HG02642 (cell line): ENCODE measurements around the gene ZCCHC24.

Source experiments
- ATAC-seq: cut with Tn5 transposase; IDR thresholded peaks from one replicate; pipeline ENCODE4 v1.9.1; 2021; ENCODE audit warnings: mild to moderate bottlenecking; ENCODE audit not compliant: unreplicated experiment, poor library complexity

The ZCCHC24 gene

DNA sequence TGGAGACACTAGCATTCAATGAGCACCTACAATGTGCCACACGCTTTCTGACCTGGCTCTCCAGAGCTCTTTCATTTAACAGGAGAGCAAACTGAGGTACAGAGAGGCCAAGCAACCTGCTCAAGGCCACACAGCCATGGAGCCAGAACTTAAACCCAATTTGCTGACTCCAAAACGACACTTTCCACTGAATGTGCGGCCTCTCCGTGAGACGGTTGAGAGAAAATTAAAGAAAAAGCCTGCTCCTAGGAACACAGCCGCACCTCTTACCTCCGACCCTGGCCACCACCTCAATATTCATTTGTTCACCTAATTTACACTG, 42.8 kb downstream of the ZCCHC24 start:
- ATAC-seq, result no peak

- no peak for ATAC-seq
These were observed 44.2 kb downstream of the ZCCHC24 start for GRCh38 chr10:79401015-79401921.

DNA sequence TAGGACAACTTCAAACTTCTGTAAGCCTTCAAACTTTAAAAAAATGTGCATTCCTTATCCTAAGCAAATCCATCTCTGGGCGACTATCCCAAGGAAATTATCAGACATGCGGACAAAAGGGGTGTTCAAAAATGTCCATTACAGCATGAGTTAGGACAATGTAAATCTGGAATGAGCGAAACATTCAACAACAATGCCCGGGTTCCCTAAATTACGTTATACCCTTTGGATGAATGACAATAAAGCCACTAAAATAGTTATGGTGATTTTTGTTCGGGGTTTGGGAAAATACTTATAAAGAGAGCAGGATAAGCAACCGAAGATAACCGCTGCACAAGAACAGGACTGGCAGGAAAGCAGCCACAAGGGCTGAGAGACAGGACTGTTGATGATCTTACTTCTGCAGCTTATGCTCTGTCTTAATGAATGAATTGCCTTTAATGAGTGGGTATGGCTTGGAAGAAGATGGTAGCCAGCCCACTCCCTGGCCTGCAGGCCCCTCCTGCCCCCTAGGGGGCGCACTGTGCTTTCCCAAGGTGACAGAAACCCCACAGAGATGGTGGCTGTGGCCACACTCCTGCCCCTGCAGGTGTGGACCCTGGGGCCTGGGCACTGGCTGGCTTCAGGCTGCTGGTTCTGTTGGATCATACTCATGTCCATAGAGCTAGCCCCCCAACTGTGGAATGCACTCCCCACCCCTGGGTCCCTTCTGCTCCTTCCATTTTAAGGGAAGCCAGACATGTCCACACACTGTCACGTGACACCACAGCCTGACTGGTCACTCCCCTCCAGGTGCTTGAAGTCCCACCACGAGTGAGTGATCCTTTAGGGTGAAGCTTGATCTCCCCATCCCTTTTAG, 45.0 kb downstream of the ZCCHC24 start:
- ATAC-seq, result no peak

DNA sequence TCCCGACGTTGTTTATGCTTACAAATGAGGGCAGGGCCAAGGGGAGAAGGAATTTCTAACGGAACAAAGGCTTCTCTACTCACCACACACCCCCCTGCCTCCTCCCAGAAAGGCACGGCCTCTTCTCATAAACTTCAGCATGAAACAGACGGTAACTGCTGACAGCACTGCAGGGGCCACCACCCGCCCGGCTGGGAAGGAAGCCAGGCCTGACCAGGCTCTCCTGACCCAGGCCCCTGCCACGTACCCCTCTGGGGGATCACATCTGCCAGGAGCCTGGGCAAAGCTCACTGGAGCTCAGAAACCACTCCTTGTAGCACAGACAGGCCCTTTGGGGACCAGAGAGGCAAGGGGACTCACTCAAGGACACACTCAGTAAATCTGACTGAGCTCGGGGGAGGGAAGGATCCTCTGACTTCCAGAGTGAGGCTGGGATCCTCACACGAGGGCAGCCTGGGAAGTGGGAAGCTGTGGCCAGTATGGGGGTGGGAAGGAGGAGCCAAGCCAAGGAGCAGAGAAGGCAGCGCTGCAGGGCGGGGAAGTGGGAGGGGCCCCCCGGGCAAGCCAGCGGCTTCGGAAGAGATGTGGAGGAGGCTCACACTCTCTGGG, 46.1 kb downstream of the ZCCHC24 start:
- ATAC-seq, result no peak

GRCh38 chr10:79398642-79399041, 46.8 kb downstream of the ZCCHC24 start:
- no peak for ATAC-seq

GRCh38 chr10:79397575-79398303, 47.7 kb downstream of the ZCCHC24 start:
- ATAC-seq, result no peak

DNA sequence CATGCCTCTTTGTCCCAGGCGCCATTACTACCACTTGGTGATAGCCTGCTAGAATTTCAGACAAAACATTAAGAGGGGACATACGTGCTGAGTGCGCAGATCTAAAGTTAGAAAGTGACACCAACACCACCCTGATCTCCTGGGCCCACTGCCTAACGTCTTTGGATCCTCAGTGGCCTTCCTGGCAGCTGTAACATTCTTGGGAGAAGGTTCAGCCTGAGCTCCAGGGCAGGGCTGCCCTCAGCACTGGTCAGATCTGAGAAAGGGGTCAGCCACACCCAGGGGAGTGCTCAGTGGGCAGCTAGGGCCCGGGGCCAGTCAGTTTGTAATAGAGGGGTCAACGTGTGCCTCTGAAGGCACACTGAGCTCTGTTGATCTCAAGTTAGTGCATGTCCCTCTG, 48.4 kb downstream of the ZCCHC24 start:
- no peak for ATAC-seq

DNA sequence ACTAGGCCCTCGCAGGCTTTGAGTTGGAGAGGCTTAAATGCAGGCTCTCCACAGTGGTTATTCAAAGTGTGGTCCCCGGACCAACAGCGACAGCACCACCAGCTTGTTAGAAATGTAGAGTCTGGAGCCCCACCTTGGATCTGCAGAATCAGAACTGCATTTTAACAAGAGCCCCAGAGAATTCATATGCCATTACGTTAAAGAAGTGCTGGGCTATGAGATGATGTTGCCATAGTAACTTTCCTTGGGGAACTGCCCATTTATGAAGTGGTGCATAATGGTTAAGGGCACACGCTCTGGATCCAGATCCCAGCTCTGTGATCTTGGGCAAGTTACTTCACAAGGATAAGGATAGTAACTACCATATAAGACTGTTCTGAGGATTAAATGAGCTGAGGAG, 48.9 kb downstream of the ZCCHC24 start:
- ATAC-seq, result no peak

GRCh38 chr10:79394664-79395063, 50.8 kb downstream of the ZCCHC24 start:
- ATAC-seq, result no peak

GRCh38 chr10:79393924-79394610, 51.4 kb downstream of the ZCCHC24 start:
- no peak for ATAC-seq

- ATAC-seq, result no peak
These were observed 52.1 kb downstream of the ZCCHC24 start for GRCh38 chr10:79393221-79393923.

DNA sequence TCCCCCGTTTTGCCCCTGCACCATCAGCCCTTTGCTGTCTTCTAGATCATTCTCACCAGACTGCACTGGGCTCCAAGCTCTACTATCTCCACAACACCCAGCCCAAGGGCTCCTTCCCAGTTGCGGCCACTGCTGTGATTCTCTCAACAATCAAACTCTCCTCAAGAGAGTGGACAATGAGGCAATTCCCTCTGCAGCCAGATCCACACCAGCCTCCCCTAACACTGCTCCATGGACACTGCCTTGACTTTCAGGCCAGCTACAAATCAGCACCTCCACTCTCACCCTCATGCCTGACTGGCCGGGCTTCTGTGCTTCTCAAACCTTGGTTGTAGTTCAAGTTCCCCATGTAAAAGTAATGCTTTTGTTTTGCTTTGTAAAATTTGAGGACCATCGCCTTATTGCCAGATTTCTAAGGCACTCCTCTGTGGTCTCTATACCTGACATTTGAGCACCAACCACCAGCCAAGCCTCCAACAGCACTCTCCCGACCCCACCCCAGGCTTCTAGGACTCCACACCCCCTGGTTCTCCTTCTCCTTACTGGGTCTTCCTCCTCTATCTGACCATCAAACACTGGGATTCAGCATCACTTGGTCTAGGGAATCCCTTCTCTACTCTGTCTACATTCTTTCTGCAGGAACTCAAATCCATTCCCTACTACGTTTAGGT, 52.8 kb downstream of the ZCCHC24 start:
- no peak for ATAC-seq

DNA sequence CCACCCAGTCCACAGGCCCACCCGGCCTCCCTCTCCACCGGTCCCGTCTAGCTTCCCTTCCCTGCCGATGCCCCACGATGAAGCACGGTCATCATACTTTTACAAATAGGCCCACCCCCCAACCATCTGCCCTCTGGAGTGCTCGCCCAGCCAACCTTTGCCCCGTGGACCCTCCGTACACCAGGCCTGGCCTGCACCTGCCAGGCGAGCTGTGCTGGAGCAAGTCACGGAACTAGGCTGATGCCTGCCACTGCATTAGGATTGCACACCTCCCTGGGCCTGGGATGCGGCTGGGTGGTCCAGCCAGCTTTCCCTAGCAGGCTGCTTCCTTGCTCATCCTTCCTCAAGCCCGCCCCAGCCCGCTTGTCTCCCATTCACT, 53.4 kb downstream of the ZCCHC24 start:
- no peak for ATAC-seq

GRCh38 chr10:79391231-79392019, 54.0 kb downstream of the ZCCHC24 start:
- no peak for ATAC-seq

DNA sequence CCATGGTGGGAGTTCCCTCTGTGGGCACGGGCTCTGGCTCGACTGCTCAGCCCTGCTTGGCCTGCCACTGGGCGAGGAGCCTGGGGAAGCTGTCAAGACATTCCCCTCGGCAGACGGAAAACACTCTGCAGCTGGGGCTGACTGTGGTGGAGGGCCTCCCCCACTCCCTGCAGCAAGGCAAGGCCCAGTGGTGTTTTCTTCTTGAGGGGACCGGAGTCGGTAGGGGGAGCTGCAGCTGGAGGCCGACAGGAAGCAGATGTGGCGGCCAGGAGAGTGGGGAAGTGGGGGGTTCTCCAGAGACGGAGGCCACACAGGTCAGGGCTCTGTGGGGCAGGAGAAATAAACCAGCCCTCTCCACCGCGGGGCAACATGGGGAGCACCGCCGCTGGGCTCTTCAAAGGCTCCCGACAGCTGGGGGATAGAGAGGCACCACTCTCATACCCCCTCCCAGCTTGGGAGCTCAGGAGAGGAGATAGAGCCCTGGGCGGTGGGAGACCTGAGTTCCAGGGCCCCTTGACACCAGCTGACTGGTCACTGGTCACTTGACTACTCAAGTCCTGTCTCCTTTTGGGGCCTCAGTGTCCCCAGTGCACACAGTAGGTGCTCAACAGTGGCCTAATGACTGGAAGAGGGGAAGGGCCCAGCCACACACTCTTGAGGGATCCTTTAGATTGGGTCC, 54.7 kb downstream of the ZCCHC24 start:
- no peak for ATAC-seq

DNA sequence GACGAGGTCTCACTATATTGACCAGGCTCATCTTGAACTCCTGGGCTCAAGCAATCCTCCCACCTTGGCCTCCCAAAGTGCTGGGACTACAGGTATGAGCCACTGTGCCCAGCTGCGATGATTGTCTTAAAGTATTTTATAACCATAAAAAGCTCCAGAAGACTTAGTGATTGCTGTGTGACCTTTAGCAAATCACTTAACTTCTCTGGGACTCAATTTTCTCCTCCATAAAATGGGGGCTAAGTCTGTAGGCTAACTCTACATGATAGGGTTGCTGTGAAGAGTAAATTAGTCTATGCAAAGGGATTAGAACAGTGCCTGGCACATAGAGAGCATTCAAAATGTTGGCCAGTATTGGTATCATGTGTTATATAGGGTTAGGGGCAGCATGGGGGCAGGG, 55.4 kb downstream of the ZCCHC24 start:
- no peak for ATAC-seq
